LNCAP (cell line): ENCODE results near the gene UQCRH.

Experiments
- TF ChIP-seq, protein P1 (sequence below): fragments of 450-650 bp; IDR thresholded peaks from 2 replicates; pipeline ENCODE4 v1.5.1; 2017; ENCODE audit warnings: mild to moderate bottlenecking

Gene UQCRH

DNA sequence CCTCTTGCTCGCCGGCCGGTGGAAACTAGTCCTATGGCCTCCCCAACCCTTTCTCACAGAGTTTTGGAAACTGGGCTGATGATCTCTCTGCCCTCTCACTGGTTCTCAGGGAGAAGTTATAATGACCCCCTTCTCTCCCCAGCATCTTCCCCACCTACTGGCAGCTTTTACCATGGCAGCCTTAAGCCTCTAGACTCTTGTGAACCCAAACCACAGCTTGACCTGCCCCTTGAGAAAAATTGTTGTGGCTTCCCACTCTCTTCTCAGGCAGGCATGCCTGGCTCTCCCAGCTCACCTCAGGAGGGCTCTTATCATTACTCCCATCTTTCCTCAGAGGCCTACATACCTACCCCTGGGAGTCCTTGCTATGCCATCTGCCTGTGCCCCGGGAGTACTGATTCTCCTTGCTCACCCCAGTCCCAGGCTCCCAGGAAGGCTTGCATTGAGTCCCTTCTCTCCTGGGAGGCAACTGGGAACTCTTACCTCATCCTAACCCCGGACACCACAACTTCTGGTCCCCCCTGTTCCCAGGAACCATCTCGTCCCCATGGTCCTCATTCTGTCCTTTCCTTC, 38.7 kb downstream of the UQCRH start:
- TF ChIP-seq, protein P1, sequence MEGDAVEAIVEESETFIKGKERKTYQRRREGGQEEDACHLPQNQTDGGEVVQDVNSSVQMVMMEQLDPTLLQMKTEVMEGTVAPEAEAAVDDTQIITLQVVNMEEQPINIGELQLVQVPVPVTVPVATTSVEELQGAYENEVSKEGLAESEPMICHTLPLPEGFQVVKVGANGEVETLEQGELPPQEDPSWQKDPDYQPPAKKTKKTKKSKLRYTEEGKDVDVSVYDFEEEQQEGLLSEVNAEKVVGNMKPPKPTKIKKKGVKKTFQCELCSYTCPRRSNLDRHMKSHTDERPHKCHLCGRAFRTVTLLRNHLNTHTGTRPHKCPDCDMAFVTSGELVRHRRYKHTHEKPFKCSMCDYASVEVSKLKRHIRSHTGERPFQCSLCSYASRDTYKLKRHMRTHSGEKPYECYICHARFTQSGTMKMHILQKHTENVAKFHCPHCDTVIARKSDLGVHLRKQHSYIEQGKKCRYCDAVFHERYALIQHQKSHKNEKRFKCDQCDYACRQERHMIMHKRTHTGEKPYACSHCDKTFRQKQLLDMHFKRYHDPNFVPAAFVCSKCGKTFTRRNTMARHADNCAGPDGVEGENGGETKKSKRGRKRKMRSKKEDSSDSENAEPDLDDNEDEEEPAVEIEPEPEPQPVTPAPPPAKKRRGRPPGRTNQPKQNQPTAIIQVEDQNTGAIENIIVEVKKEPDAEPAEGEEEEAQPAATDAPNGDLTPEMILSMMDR, result no peak

DNA sequence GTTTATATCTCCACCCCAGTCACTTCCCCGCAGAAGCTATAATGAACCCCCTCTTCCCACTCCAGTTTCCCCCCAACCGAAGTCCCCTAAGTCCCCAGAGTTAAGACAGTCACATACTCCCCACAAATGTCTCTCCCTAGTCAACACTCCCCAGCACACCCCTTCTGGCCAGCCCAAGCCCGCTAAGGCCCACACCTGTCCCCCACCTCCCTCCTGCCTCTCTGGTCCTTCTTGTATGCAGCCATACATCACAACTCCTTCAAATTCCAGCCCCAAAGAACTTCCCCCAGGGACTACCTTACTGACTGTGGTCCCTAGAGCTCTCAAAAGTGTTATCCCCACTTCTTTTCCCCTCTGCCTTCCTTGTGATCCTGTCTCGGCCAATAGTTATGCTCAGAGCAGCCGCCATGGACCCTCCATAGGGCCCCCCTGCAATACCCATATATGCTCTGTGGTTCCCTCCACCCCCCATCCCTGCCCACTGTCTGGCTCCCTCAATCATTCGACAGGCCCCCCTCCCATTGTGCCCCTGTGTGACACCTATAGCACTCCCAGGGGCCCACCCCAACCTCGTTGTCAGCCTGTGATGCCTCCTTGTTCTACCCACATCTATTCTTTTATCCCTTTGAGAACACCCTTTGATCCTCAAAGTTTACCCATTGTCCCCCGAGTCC, 39.3 kb downstream of the UQCRH start:
- TF ChIP-seq, protein P1, result no peak

DNA sequence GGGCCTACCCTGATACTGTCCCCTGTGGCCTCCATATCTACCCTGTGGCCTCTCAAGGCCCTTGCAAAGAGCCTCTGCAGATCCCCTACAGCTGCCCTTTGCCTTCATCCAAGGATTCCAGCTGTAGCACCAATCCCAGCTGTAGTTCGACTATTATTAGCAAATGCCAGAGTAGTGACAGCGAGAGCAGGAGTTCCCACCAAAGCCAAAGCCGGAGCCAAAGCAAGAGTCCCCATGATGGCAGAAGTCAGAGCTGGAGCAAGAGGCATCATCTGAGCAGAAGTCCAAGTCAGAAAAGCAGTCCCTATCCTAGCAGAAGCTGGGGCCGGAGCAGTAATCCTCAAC, 39.8 kb downstream of the UQCRH start:
- TF ChIP-seq, protein P1, result no peak

DNA sequence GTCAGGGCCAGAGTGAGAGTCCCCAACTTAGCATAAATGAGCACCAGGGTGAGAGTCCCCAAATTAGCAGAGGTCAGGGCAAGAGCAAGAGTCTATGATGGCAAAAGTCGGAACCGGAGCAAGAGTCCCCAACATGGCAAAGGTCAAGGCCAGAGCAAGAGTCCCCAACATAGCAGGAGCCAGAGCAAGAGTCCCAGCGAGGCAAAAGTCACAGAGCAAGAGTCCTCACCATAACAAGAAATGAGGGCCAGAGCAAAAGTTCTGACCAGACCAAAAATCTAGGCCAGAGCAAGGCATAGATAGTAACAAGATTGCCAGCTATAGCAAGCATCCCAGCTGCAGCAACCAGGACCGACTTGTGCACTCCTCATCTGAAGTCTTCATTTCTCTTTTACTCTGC, 40.2 kb downstream of the UQCRH start:
- TF ChIP-seq, protein P1, result no peak

DNA sequence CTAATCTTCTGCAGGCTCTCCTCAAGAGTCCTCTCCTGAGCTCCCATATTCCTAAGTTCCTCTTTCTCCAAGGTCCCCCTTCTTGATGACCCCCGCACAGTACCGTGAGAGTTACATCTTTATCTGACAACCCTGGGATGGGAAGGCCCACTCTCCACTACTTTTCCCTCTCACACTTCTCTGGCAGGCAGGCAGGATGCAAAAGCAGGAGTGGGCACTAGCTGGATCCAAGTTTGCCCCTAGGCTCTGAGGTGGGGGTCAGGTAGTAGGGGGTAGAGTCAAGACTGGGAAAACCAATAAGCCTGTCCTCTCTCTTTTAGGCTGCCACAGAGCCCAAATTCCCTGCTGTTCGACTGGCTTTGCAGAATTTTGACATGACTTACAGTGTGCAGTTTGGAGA, 41.0 kb downstream of the UQCRH start:
- TF ChIP-seq, protein P1, result no peak

DNA sequence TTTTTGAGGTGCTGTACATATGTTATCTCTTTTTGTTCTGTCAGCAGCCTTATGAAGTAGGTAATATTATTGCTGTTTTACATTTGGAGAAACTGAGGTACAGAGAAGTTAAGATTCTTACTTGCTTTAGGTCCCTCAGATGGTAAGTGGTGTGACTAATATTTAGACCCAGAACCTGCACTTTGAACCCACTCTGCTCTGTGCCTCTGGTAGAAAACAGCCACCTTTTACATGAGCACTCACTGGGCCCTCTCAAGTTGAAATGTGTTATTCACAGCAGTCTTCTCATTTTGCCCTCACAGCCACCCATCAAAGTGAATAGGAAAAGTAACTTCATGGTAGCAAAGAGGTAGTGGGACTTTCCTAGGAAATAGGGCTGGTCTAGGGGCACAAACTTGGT, 41.8 kb downstream of the UQCRH start:
- TF ChIP-seq, protein P1, result no peak

DNA sequence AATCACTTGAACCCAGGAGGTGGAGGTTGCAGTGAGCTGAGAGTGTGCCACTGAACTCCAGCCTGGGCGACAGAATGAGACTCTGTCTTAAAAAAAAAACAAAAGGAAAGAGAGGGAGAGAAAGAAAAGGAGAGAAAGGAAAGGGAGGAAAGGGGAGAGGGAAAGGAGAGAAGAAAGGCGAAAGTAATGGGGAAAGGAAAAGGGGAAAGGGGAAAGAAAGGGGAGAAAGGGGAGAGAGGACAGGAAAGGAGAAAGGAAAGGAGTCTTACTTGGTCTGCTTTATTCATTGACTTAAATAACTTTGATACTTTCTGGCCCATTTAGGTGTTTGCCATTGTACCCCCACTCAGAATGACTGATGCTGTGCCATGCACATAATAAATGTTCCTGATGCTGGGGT, 48.9 kb downstream of the UQCRH start:
- TF ChIP-seq, protein P1, result no peak

DNA sequence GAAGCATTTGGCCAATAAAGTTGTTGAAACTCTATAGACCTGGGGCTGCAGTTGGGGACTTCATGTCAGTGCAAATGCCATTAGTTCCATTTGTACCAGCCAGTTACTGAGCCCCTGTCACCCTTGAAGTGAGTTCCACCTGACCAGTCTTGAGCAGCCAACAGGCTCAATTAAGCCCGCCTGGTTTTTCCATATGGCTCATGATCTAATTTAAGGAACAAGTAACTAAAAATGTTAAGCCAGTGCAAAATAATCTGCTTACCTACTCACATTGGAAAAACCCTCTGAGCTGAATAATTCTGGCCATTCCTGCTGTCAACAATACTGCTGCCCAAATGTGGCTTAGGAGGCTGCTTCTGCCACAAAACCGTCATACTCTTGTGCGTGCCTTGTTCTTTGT, 58.7 kb downstream of the UQCRH start:
- TF ChIP-seq, protein P1, result no peak
